GM12872 (cell line): ENCODE data around the gene ZNHIT2.

Source experiments
- TF ChIP-seq, protein P1 (sequence below): IDR thresholded peaks from 3 replicates; pipeline ENCODE4 v1.5.1; 2011; ENCODE audit warnings: low read depth, mild to moderate bottlenecking, low read length, moderate library complexity; ENCODE audit not compliant: insufficient read depth

ZNHIT2 gene

DNA sequence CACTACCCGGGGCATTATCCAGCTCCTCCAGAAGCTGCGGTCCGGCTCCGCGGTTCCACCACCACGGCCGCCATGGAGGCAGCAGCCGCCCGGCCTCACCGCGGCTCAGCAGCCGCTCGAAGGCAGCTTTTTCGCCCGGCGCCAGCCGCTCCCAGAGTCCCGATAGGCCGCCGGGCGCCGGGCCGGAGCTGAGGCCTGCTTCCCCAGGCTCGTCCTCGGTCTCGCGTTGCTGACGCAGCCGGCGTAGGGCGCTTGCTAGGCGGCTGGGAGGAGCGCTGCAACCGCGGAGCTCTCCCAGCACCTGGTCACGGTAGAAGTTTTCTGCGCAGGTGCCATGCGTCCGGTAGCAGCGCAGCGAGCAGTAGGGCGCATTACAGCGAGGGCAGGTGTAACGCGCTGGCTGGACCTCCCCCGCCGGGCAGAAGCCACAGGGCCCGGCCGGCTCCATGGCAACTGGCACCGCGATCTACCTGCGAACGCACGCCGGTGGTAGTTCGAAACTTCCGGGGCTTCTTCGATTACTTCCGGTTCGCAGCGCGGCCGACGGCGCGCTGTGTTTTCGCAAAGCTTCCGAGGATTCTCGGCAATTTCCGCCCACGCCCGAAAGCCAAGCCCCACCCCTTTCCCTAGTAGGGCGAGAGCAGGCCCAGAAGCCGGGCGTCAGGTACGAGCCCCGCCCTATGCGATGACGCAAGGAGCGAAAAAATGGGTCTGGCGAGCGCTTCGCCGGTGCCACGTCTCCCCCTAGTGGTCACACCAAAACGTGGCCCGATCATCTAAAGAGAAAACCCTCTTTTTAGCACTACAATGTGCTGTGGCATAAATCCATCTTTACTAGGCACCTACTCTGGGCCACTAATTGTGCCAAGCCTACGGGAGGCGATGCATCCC, at the start of gene ZNHIT2:
ZNHIT2 (minus strand) TSS at position 496 of the 891 bp plus-strand sequence; CDS start at position 448, 48 bp downstream.
- TF ChIP-seq, protein P1, sequence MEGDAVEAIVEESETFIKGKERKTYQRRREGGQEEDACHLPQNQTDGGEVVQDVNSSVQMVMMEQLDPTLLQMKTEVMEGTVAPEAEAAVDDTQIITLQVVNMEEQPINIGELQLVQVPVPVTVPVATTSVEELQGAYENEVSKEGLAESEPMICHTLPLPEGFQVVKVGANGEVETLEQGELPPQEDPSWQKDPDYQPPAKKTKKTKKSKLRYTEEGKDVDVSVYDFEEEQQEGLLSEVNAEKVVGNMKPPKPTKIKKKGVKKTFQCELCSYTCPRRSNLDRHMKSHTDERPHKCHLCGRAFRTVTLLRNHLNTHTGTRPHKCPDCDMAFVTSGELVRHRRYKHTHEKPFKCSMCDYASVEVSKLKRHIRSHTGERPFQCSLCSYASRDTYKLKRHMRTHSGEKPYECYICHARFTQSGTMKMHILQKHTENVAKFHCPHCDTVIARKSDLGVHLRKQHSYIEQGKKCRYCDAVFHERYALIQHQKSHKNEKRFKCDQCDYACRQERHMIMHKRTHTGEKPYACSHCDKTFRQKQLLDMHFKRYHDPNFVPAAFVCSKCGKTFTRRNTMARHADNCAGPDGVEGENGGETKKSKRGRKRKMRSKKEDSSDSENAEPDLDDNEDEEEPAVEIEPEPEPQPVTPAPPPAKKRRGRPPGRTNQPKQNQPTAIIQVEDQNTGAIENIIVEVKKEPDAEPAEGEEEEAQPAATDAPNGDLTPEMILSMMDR: peak; percentile 93

DNA sequence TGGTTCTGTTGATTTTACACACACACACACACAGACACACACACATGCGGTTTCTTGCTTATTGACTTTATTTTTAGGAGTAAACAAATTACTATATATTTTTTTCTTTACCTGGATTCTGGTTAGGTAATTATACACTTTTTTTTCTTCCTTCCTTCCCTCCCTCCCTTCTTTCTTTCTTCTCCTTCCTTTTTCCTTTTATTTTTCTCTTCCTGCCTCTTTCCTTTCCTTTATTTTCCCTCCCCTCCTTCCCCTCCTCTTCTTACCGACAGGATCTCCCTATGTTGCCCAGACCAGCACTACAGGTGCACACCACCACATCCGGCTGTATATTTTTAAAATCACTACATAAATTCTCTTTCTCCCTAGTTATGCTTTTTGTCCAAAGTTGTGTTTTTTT, 49.4 kb upstream of the ZNHIT2 start:
- TF ChIP-seq, protein P1: no peak

DNA sequence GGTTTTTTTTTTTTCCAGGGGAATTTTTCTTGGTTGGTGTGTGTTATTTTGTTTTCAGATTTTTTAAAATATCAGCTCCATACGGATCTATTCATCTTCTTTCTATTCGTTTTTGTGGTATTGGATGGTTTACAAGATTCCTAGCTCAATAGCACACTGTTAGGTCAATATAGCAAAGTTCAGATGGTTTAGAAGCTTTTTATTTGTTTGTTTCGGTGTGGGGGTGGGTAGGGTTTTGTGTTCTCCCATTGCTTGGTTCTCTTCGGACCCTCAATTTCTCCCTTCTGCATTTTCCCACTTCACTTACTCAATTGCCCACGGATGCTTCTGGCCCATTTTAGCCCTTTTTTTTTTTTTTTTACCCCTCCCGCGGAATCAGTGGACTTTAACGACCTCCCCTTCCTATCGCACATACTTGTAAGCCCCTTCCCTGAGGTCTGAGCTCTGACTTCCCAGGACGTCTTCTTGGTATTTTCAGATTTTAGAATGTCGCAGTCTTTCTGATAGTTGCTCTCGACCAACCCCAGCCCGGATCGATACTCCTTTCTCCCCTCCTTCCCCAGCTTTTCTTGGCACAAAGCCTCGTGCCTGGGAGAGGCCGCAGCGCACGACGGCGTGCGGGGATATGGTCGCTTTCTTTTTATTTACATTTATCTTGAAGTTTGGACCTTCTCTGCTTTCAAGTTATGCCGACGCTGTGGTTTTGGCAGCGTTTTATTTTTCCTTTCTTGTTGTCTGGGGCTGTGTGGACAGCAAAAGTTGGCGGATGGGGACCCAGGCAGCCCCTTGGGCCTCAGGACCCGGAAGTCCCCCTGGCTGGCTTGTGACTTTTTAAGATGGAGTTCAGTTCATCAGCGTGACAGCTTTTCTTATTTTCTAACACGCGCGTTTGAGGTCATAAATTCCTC, 48.2 kb upstream of the ZNHIT2 start:
- TF ChIP-seq, protein P1: no peak

GRCh38 chr11:65163684-65164083, 46.2 kb upstream of the ZNHIT2 start:
- TF ChIP-seq, protein P1: no peak

DNA sequence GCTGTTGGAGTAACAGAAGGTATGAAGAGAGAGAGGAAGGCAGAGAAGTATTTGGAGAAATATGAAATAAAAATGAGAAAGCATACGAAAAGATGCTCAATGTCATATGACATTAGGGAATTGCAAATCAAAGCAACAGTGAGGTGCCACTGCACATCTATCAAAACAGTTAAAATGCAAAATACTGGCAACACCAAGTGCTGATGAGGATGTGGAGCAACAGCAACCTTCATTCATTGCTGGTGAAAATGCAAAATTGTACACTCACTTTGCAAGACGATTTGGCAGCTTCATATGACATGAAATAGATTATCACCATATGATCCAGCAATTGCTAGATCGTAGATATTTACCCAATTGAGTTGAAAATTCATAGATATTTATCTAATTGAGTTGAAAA, 43.1 kb upstream of the ZNHIT2 start:
- TF ChIP-seq, protein P1: no peak

- TF ChIP-seq, protein P1: no peak
Measured at GRCh38 chr11:65159012-65159411, 41.5 kb upstream of the ZNHIT2 start.

DNA sequence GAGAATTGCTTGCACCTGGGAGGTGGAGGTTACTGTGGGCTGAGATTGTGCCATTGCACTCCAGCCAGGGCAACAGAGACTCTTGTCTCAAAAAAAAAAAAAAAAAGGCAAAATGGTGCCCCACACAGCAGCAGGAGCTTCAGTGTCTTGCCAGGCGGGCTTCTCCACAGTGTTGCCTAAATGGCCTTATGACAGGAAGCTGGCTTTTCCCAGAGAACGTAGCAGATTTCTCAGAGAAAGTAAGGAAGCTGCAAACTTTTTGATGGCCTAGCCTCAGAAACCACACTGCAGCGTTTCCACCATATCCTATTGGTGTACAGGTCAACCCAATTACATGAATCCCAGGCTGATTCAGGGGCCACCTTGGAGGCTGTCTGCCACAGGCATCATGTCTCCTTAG, 39.8 kb upstream of the ZNHIT2 start:
- TF ChIP-seq, protein P1: no peak
